Glomerular endothelial cell (primary cell): ENCODE data around the gene KRT78. TPM values are rescaled to one million over a fixed set of nuclear protein-coding genes. Genes with fewer than 3 reads are reported as not detected.

Experiments
- DNase-seq: peaks from one replicate; pipeline ENCODE4 v3.0.0-alpha.2; 2011; ENCODE audit warnings: low read depth, low spot score; ENCODE audit errors: extremely low read depth
- total RNA-seq: library from RNA; depleted of rRNA; stranded (reverse); fragments of >200 nt; gene quantifications from 2 replicates; pipeline ENCODE4 v1.2.3, GENCODE V29; 2015

KRT78 gene
- total RNA-seq, 1 donor from 2014 or later, result not detected

- no peak for DNase-seq
Observed at GRCh38 chr12:52839436-52840105, 9.2 kb downstream of the KRT78 start.

GRCh38 chr12:52838609-52839435 lies 10.0 kb downstream of the KRT78 start:
- DNase-seq, result no peak

- no peak for DNase-seq
Observed at GRCh38 chr12:52837781-52838608, 10.8 kb downstream of the KRT78 start.

- DNase-seq, result no peak
Observed at GRCh38 chr12:52837413-52837741, 11.4 kb downstream of the KRT78 start.

GRCh38 chr12:52836491-52837412 lies 12.0 kb downstream of the KRT78 start:
- DNase-seq, result no peak

- no peak for DNase-seq
Observed at GRCh38 chr12:52836042-52836466, 12.7 kb downstream of the KRT78 start.

- no peak for DNase-seq
Observed at GRCh38 chr12:52835271-52836041, 13.3 kb downstream of the KRT78 start.

- no peak for DNase-seq
Observed at GRCh38 chr12:52834727-52835001, 14.1 kb downstream of the KRT78 start.

GRCh38 chr12:52833922-52834726 lies 14.7 kb downstream of the KRT78 start, which contains the start of gene KRT79:
Gene KRT79, minus strand, starts transcription at chr12:52834311. Its CDS starts 51 bp downstream, at chr12:52834260.
- no peak for DNase-seq

- no peak for DNase-seq
Observed at GRCh38 chr12:52832985-52833905, 15.5 kb downstream of the KRT78 start.

GRCh38 chr12:52832451-52832850 lies 16.3 kb downstream of the KRT78 start:
- DNase-seq, result no peak

- DNase-seq, result no peak
Observed at GRCh38 chr12:52831251-52831650, 17.5 kb downstream of the KRT78 start.

GRCh38 chr12:52829986-52830770 lies 18.6 kb downstream of the KRT78 start:
- no peak for DNase-seq

GRCh38 chr12:52828591-52829021 lies 20.2 kb downstream of the KRT78 start:
- no peak for DNase-seq

- no peak for DNase-seq
Observed at GRCh38 chr12:52828156-52828555, 20.6 kb downstream of the KRT78 start.

- no peak for DNase-seq
Observed at GRCh38 chr12:52827499-52828090, 21.2 kb downstream of the KRT78 start.
